Spleen (tissue), 11 donors: ENCODE results near the gene CNFN. TPM values are rescaled to one million over a fixed set of nuclear protein-coding genes. Genes with fewer than 3 reads are reported as not detected.

Experiments used
- DNase-seq: peaks from one replicate; pipeline ENCODE4 v3.0.0-alpha.2; 2020
- H3K27ac ChIP-seq, 8 donors: fragments of 200-600 bp; sonication (generic) in 7 of 8; 1 replicate in 4 of 8; 2 replicates in 4 of 8; pipeline versions ENCODE4 v1.5.0 to v1.8.0; 2016 to 2021; ENCODE audit warnings: inconsistent platforms in 4 of 8, mild to moderate bottlenecking in 4 of 8, moderate library complexity in 1 of 8
- H3K27me3 ChIP-seq, 7 donors: fragments of 200-600 bp; sonication (generic) in 6 of 7; replicated peaks in 1 of 7; 1 replicate in 4 of 7; 2 replicates in 3 of 7; pipeline versions ENCODE4 v1.5.0 to v1.8.0; 2016 to 2021; ENCODE audit warnings: inconsistent platforms in 3 of 7, mild to moderate bottlenecking in 1 of 7
- H3K36me3 ChIP-seq, 6 donors: fragments of 200-600 bp; sonication (generic) in 5 of 6; 1 replicate in 4 of 6; 2 replicates in 2 of 6; pipeline versions ENCODE4 v1.5.0 to v1.8.0; 2016 to 2021; ENCODE audit warnings: inconsistent platforms in 2 of 6
- H3K4me1 ChIP-seq, 6 donors: fragments of 200-600 bp; sonication (generic) in 5 of 6; 1 replicate in 3 of 6; 2 replicates in 3 of 6; pipeline versions ENCODE4 v1.5.0 to v1.8.0; 2016 to 2021; ENCODE audit warnings: inconsistent platforms in 3 of 6
- H3K4me3 ChIP-seq, 8 donors: fragments of 200-600 bp; sonication (generic) in 7 of 8; 1 replicate in 4 of 8; 2 replicates in 4 of 8; pipeline versions ENCODE4 v1.5.0 to v1.8.0; 2016 to 2021; ENCODE audit warnings: inconsistent platforms in 4 of 8, mild to moderate bottlenecking in 4 of 8, moderate library complexity in 2 of 8
- H3K9me3 ChIP-seq, 8 donors: fragments of 200-600 bp; sonication (generic) in 7 of 8; 1 replicate in 4 of 8; 2 replicates in 4 of 8; pipeline versions ENCODE4 v1.5.0 to v1.8.0; 2016 to 2021; ENCODE audit warnings: inconsistent platforms in 4 of 8
- POLR2A ChIP-seq, 3 donors: fragments of 450-650 bp; IDR thresholded peaks; one replicate each; pipeline ENCODE4 v1.5.1; 2017; ENCODE audit warnings: antibody characterized with exemption in 3 of 3, mild to moderate bottlenecking in 1 of 3
- POLR2AphosphoS5 ChIP-seq, 3 donors: sonication (generic); formaldehyde crosslinking; IDR thresholded peaks; one replicate each; pipeline ENCODE4 v1.5.1; 2017; ENCODE audit warnings: antibody characterized with exemption in 3 of 3
- WGBS, 5 donors: extraction: QIAGEN DNeasy Blood & Tissue Kit in 3 of 5; methylation state at CpG; one replicate each; pipeline versions ENCODE4 v1.1.5 to v1.1.7; 2013 to 2018; 5-methylcytosine and 5-hydroxymethylcytosine counted together
- intact Hi-C: fragments of 100-400 bp; cut with DNase I; formaldehyde crosslinking; loops from one replicate; pipeline ENCODE4 v1.15.0; 2023; ENCODE audit warnings: low total_unique reads
- polyA plus RNA-seq, 3 donors: library from polyadenylated mRNA; stranded (reverse); fragments of 200-250 nt; gene quantifications; one replicate each; pipeline ENCODE4 v1.2.1, GENCODE V29; 2013
- total RNA-seq, 7 donors: library from RNA; depleted of rRNA in 3 of 7; stranded (reverse); fragments of >200 nt in 3 of 7; fragmentation: NEBNext Ultra II Directional in 4 of 7; extraction: Animal tissue kit (Norgen Biotek cat#: 25700) in 4 of 7; gene quantifications; one replicate each; pipeline versions ENCODE4 v1.1.0 to v1.2.1, GENCODE V29; 2016 to 2021
- TF ChIP-seq, protein P1 (sequence below), 11 experiments: fragments of 200-600 bp in 7 of 11; fragments of 450-650 bp in 4 of 11; sonication (generic) in 4 of 11; IDR thresholded peaks in 8 of 11; conservative IDR thresholded peaks in 3 of 11; 1 replicate in 7 of 11; 2 replicates in 4 of 11; pipeline versions ENCODE4 v1.4.0 to v1.8.0; 2016 to 2021; ENCODE audit warnings: antibody characterized with exemption in 11 of 11, inconsistent platforms in 4 of 11, mild to moderate bottlenecking in 1 of 11
- donor health status: healthy with polysubstance abuse.
- donor health status: DM: no; HTN: no; CAD: no; lungs with moderate emphysema.
- donor health status: DM: no; HTN: no; CAD: no.
- donor health status: Bipolar disorder and iron deficiency.
- donor health status: healthy.
- donor health status: DM: no; HTN: no; CAD: no.
- donor health status: DM: yes; HTN: yes; CAD: no.

CNFN gene
- total and polyA plus RNA-seq, 10 donors: 0.80 to 16.8 (median 2.7) TPM; not detected in 2

DNA sequence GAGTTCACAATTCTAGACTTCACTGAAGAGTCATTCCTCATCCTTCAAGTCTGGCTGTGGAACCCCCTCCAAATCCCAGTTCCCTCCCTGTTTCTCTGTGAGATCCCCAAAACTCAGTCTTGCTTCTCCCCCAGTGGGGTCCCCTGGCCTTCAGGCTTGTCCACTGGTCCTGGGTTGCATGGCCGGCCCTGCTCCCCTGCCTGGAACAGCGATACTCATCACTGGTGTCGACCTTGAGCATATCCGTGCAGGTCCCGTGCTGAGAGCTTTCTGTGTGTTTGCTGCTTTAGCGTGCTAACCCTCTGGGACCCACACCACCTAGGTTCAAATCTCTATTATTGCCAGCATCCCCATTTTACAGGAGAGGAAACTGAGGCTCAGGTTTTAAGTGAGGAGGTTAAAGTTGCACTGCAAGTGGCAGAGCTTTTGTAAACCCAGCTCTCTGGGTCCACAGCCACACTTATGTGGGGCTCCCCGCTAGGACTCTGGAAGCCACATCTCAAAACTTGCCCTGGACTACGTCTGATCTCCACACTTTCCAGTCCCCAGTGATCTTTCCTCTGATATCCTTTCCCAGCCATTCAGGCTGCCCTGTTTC, 21.6 kb upstream of the CNFN start:
- DNase-seq: no peak
- H3K9me3 ChIP-seq: no peaks in the 10 kb centered on the region
- no peak overlapping the region for H3K4me3 ChIP-seq
- H3K4me1 ChIP-seq: peaks cover 0 to 32% (median 15%) of the 10 kb centered on the region in 6 donors
- intact Hi-C loops: no loop called here
- TF ChIP-seq POLR2A (IDR thresholded peaks at IDR 0.05): no peak
- TF ChIP-seq, protein P1, sequence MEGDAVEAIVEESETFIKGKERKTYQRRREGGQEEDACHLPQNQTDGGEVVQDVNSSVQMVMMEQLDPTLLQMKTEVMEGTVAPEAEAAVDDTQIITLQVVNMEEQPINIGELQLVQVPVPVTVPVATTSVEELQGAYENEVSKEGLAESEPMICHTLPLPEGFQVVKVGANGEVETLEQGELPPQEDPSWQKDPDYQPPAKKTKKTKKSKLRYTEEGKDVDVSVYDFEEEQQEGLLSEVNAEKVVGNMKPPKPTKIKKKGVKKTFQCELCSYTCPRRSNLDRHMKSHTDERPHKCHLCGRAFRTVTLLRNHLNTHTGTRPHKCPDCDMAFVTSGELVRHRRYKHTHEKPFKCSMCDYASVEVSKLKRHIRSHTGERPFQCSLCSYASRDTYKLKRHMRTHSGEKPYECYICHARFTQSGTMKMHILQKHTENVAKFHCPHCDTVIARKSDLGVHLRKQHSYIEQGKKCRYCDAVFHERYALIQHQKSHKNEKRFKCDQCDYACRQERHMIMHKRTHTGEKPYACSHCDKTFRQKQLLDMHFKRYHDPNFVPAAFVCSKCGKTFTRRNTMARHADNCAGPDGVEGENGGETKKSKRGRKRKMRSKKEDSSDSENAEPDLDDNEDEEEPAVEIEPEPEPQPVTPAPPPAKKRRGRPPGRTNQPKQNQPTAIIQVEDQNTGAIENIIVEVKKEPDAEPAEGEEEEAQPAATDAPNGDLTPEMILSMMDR (IDR thresholded peaks at IDR 0.05 in 8 of 11, conservative IDR thresholded peaks at IDR 0.05 in 3 of 11): no peak
- TF ChIP-seq POLR2AphosphoS5 (IDR thresholded peaks at IDR 0.05): peak in 1 of 3 donors; percentile 19
- H3K36me3 ChIP-seq: peaks cover 0 to 98% (median 34%) of the 10 kb centered on the region in 6 donors
- no peak overlapping the region for H3K27ac ChIP-seq
- 76 to 95% (median 81%) methylated on average over 8 of the region's 8 CpGs for WGBS, 5 donors
- no peaks in the 10 kb centered on the region for H3K27me3 ChIP-seq

DNA sequence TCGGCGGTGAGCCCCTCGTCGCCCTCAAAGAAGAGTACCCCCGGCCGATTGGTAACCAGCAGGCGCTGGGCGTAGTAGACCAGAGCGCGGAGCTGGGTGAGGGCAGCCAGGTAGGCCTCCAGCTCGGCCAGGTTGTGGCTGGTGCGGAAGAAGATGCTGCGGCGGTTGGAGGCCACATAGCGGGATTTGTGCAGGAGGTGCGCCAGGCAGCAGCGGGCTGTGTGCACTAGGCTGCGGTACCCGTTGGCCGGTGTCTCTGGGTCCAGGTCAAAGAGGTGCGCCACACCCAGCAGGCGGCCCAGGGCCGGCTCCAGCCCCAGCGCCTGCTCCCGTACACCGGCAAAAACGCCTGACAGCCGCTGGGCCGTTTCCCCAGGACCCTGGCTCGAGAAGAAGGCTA, 20.3 kb upstream of the CNFN start:
- WGBS, 5 donors: 94 to 97% (median 95%) methylated on average over 28 to 30 of the region's 30 CpGs
- Histone ChIP-seq H3K9me3 (no peaks in the 10 kb centered on the region), H3K27me3 (no peaks in the 10 kb centered on the region), H3K4me3 (no peak overlapping the region), H3K36me3 (peaks cover 0 to 98% (median 34%) of the 10 kb centered on the region in 6 donors), H3K4me1 (peaks cover 0 to 32% (median 15%) of the 10 kb centered on the region in 6 donors), H3K27ac (no peak overlapping the region)
- DNase-seq: no peak
- intact Hi-C loops: no loop called here
- TF ChIP-seq POLR2AphosphoS5 (IDR thresholded peaks at IDR 0.05) (peak in 2 of 3 donors; percentile 12 to 60), POLR2A (IDR thresholded peaks at IDR 0.05) (no peak)

DNA sequence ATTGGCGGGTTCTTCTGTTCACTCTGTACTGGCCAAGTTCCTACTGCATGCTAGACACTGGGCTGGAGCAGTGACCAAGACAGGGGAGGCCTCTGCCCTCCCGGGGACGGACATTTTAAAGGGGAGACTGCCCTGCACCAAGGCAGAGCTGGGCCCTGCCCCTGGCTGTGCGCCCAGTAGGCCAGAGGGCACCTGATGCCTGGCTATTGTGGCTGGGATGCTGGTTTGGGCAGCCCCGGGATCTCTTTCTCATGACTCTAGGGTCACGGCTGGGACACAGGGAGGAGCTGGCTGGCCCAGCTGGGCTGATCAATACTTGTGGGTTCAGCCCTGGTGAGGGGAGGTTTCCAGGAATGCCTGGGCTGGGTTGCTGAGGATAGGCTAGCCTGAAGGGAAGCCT, 19.4 kb upstream of the CNFN start:
- Histone ChIP-seq H3K4me1 (peaks cover 0 to 32% (median 15%) of the 10 kb centered on the region in 6 donors), H3K9me3 (no peaks in the 10 kb centered on the region), H3K4me3 (no peak overlapping the region), H3K36me3 (peaks cover 0 to 98% (median 40%) of the 10 kb centered on the region in 6 donors), H3K27me3 (no peaks in the 10 kb centered on the region), H3K27ac (peak overlapping the region in 5 of 8 donors; percentile 7 to 41 (median 21))
- DNase-seq: no peak
- intact Hi-C loops: no loop called here
- TF ChIP-seq POLR2AphosphoS5 (IDR thresholded peaks at IDR 0.05) (peak in 2 of 3 donors; percentile 33 to 51), POLR2A (IDR thresholded peaks at IDR 0.05) (no peak)
- WGBS, 5 donors: 51 to 90% (median 74%) methylated on average over 6 of the region's 6 CpGs

DNA sequence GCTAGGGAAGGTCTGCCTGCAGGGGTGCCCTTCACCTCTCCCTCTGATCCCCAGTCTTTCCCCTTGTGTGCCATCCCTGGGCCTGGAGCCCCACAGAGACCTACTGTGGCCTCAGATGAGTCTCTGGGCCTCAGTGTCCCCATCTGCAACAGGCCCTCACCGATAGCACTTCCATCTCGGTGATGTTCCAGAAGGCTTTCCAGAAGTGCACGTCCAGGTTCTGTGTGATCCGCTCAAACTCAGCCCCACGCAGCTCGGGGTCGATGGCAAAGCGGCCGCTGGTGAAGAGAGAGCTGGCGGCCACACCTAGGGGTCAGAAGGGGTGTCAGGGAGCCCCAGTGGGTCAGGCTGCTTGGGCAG, 17.7 kb upstream of the CNFN start:
- 96 to 100% (median 98%) methylated on average over 10 of the region's 10 CpGs for WGBS, 5 donors
- peaks cover 0 to 96% (median 38%) of the 10 kb centered on the region in 6 donors for H3K36me3 ChIP-seq
- H3K4me1 ChIP-seq: peaks cover 0 to 33% (median 15%) of the 10 kb centered on the region in 6 donors
- intact Hi-C loops: no loop called here
- TF ChIP-seq POLR2AphosphoS5 (IDR thresholded peaks at IDR 0.05) (no peak), POLR2A (IDR thresholded peaks at IDR 0.05) (no peak)
- TF ChIP-seq, protein P1 (IDR thresholded peaks at IDR 0.05 in 8 of 11, conservative IDR thresholded peaks at IDR 0.05 in 3 of 11): no peak
- DNase-seq: no peak
- no peak overlapping the region for H3K27ac ChIP-seq
- H3K9me3 ChIP-seq: no peaks in the 10 kb centered on the region
- no peaks in the 10 kb centered on the region for H3K27me3 ChIP-seq
- no peak overlapping the region for H3K4me3 ChIP-seq

DNA sequence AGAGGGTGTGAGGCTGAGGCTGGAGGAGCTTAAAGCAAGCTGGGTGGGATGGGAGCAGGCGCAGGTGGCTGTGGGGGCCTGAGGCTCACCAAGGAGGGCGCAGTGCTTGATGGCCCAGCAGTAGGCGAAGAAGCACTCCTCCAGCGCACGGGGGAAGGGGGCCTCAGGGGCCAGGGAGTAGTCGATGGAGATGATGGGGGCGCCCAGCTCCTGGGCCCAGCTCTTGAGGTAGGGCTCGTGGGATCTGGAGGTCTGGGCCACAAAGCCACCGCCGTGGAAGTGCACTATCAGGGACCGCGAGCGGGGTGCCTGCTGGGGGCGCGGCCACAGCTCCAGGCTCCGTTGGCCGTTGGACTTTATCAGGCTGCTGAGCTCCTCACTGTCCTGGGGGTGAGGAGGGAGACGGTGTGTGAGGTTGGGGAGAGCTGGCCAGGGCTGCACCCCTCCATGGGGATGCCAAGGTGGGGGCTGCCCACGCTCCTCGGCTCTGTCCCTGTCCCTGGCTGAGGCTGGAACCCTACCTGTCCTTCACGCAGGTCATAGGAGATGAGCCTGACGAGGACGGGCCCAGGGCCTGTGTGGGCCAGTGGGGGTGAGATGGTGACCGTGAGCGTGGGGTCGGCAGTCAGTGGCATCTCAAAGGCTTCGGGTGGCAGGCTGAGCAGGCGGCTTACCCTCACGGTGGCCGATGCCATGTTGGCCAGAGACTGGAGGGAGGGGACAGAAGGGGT, 17.2 kb upstream of the CNFN start:
- TF ChIP-seq POLR2AphosphoS5 (IDR thresholded peaks at IDR 0.05): peak in 2 of 3 donors; percentile 20 to 45
- TF ChIP-seq, protein P1 (IDR thresholded peaks at IDR 0.05 in 8 of 11, conservative IDR thresholded peaks at IDR 0.05 in 3 of 11): no peak
- TF ChIP-seq POLR2A (IDR thresholded peaks at IDR 0.05): no peak
- Histone ChIP-seq H3K27me3 (no peaks in the 10 kb centered on the region), H3K9me3 (no peaks in the 10 kb centered on the region), H3K4me3 (no peak overlapping the region), H3K27ac (no peak overlapping the region), H3K4me1 (peaks cover 2 to 34% (median 18%) of the 10 kb centered on the region in 6 donors), H3K36me3 (peaks cover 0 to 95% (median 38%) of the 10 kb centered on the region in 6 donors)
- intact Hi-C loops: no loop called here
- 92 to 96% (median 96%) methylated on average over 16 to 30 of the region's 30 CpGs for WGBS, 5 donors
- no peak for DNase-seq
